ENCODE results near the gene PCDHB12.
"Not testable (repeated sequence)": the region's sequence is repeated elsewhere in the genome, so short reads cannot be mapped to it uniquely, and the experiment has no call there.

PCDHB12 gene
- long read RNA-seq, result 0 reads

- no peak for TF ChIP-seq SPI1 (IDR thresholded peaks at IDR 0.05; ENCODE audit: borderline replicate concordance, low read depth)
- TF ChIP-seq GABPA (IDR thresholded peaks at IDR 0.05; ENCODE audit: low read depth), result no peak
- Histone ChIP-seq H3K4me3 (replicated peaks; ENCODE audit: insufficient read depth, low read length) (no peak within 1 kb of the TSS), H3K27ac (replicated peaks) (no peak within 1 kb of the TSS), H3K27me3 (ENCODE audit: insufficient read depth, poor library complexity, severe bottlenecking) (no peaks in the 10 kb centered on the region)
- no peak for DNase-seq (ENCODE audit: low read depth in 1 of 2, low spot score in 1 of 2)
Measured at GRCh38 chr5:141208478-141208877, at the start of gene PCDHB12. PCDHB12 (plus strand) TSS chr5:141208719; CDS start chr5:141208908, 189 bp downstream.

GRCh38 chr5:141172381-141173204 lies 35.9 kb upstream of the PCDHB12 start, which contains the start of gene PCDHB7:
PCDHB7 (plus strand) TSS chr5:141172644; CDS start chr5:141172836, 192 bp downstream.
- Histone ChIP-seq H3K27ac (replicated peaks) (no peak within 1 kb of the TSS), H3K4me3 (replicated peaks; ENCODE audit: insufficient read depth, low read length) (no peak within 1 kb of the TSS), H3K27me3 (ENCODE audit: insufficient read depth, poor library complexity, severe bottlenecking) (no peaks in the 10 kb centered on the region)
- DNase-seq (ENCODE audit: low read depth in 1 of 2, low spot score in 1 of 2), result no peak
- no peak for TF ChIP-seq SPI1 (IDR thresholded peaks at IDR 0.05; ENCODE audit: borderline replicate concordance, low read depth)
- TF ChIP-seq, protein P1, sequence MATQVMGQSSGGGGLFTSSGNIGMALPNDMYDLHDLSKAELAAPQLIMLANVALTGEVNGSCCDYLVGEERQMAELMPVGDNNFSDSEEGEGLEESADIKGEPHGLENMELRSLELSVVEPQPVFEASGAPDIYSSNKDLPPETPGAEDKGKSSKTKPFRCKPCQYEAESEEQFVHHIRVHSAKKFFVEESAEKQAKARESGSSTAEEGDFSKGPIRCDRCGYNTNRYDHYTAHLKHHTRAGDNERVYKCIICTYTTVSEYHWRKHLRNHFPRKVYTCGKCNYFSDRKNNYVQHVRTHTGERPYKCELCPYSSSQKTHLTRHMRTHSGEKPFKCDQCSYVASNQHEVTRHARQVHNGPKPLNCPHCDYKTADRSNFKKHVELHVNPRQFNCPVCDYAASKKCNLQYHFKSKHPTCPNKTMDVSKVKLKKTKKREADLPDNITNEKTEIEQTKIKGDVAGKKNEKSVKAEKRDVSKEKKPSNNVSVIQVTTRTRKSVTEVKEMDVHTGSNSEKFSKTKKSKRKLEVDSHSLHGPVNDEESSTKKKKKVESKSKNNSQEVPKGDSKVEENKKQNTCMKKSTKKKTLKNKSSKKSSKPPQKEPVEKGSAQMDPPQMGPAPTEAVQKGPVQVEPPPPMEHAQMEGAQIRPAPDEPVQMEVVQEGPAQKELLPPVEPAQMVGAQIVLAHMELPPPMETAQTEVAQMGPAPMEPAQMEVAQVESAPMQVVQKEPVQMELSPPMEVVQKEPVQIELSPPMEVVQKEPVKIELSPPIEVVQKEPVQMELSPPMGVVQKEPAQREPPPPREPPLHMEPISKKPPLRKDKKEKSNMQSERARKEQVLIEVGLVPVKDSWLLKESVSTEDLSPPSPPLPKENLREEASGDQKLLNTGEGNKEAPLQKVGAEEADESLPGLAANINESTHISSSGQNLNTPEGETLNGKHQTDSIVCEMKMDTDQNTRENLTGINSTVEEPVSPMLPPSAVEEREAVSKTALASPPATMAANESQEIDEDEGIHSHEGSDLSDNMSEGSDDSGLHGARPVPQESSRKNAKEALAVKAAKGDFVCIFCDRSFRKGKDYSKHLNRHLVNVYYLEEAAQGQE (IDR thresholded peaks at IDR 0.05; ENCODE audit: insufficient replicate concordance, low read depth), result no peak
- TF ChIP-seq, protein P2, sequence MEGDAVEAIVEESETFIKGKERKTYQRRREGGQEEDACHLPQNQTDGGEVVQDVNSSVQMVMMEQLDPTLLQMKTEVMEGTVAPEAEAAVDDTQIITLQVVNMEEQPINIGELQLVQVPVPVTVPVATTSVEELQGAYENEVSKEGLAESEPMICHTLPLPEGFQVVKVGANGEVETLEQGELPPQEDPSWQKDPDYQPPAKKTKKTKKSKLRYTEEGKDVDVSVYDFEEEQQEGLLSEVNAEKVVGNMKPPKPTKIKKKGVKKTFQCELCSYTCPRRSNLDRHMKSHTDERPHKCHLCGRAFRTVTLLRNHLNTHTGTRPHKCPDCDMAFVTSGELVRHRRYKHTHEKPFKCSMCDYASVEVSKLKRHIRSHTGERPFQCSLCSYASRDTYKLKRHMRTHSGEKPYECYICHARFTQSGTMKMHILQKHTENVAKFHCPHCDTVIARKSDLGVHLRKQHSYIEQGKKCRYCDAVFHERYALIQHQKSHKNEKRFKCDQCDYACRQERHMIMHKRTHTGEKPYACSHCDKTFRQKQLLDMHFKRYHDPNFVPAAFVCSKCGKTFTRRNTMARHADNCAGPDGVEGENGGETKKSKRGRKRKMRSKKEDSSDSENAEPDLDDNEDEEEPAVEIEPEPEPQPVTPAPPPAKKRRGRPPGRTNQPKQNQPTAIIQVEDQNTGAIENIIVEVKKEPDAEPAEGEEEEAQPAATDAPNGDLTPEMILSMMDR (IDR thresholded peaks at IDR 0.05; ENCODE audit: insufficient read depth, low read length), result no peak
- no peak for TF ChIP-seq GABPA (IDR thresholded peaks at IDR 0.05; ENCODE audit: low read depth)
- TF ChIP-seq POLR2AphosphoS5 (IDR thresholded peaks at IDR 0.05; ENCODE audit: low read depth), result no peak

GRCh38 chr5:141174291-141175104 lies 34.0 kb upstream of the PCDHB12 start:
- DNase-seq (ENCODE audit: low read depth in 1 of 2, low spot score in 1 of 2); H3K27ac ChIP-seq (replicated peaks); H3K4me3 ChIP-seq (replicated peaks; ENCODE audit: insufficient read depth, low read length); H3K27me3 ChIP-seq (ENCODE audit: insufficient read depth, poor library complexity, severe bottlenecking): not testable (repeated sequence)

DNA sequence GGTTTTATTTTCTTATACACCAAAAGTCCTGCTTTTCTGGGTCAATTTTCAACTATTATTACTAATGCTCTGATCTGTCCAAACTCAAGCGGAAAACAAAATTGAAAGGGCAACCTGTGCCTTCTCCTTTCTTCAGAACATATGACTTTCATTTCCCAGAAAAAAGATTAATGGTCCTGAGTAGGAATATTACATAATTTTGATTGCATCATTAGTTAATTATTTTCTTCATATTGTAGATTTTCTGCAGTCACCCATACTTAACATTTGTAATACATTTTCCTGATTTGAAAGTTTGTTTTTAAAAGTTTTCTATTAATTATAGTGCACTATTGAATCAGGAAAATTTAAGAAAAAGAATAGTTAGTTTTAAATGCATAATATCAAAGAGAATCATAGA lies 32.6 kb upstream of the PCDHB12 start:
- TF ChIP-seq, protein P2 (IDR thresholded peaks at IDR 0.05; ENCODE audit: insufficient read depth, low read length), result no peak
- TF ChIP-seq POLR2AphosphoS5 (IDR thresholded peaks at IDR 0.05; ENCODE audit: low read depth) (no peak), GABPA (IDR thresholded peaks at IDR 0.05; ENCODE audit: low read depth) (no peak), SPI1 (IDR thresholded peaks at IDR 0.05; ENCODE audit: borderline replicate concordance, low read depth) (no peak)
- TF ChIP-seq, protein P1 (IDR thresholded peaks at IDR 0.05; ENCODE audit: insufficient replicate concordance, low read depth), result no peak
- no peak overlapping the region for H3K4me3 ChIP-seq (replicated peaks; ENCODE audit: insufficient read depth, low read length)
- H3K27ac ChIP-seq (replicated peaks), result no peak overlapping the region
- DNase-seq (ENCODE audit: low read depth in 1 of 2, low spot score in 1 of 2), result peak in 1 of 2 experiments; percentile 10
- H3K27me3 ChIP-seq (ENCODE audit: insufficient read depth, poor library complexity, severe bottlenecking), result no peaks in the 10 kb centered on the region

DNA sequence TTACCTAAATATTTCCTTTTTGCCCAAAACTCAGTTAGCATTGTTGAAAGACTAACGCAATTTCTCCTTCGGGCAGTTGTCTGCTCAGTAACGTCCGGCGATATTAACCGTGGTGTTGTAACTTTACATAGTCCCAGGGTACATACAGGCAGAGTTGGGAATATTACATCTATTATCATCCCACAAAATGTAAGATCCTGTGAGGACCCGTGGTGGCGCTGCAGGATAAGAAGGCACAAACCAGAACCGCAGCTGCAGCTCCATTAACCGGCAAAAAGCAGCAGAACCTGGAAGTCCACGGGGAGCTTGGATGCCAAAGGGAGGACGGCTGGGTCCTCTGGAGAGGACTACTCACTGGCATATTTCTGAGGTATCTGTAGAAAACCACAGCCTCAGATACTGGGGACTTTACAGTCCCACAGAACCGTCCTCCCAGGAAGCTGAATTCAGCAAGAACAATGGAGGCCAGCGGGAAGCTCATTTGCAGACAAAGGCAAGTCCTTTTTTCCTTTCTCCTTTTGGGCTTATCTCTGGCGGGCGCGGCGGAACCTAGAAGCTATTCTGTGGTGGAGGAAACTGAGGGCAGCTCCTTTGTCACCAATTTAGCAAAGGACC lies 30.8 kb upstream of the PCDHB12 start, which contains the start of gene PCDHB8:
PCDHB8 (plus strand) TSS at position 214 of the 615 bp plus-strand sequence; CDS start at position 459, 245 bp downstream.
- not testable (repeated sequence) for H3K4me3 ChIP-seq (replicated peaks; ENCODE audit: insufficient read depth, low read length); H3K27me3 ChIP-seq (ENCODE audit: insufficient read depth, poor library complexity, severe bottlenecking); H3K27ac ChIP-seq (replicated peaks)
- DNase-seq (ENCODE audit: low read depth in 1 of 2, low spot score in 1 of 2), result peak in 1 of 2 experiments; percentile 12

DNA sequence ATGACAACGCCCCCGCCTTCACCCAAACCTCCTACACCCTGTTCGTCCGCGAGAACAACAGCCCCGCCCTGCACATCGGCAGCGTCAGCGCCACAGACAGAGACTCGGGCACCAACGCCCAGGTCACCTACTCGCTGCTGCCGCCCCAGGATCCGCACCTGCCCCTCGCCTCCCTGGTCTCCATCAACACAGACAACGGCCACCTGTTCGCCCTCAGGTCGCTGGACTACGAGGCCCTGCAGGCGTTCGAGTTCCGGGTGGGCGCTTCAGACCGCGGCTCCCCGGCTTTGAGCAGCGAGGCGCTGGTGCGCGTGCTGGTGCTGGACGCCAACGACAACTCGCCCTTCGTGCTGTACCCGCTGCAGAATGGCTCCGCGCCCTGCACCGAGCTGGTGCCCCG lies 29.1 kb upstream of the PCDHB12 start:
- not testable (repeated sequence) for H3K27me3 ChIP-seq (ENCODE audit: insufficient read depth, poor library complexity, severe bottlenecking); DNase-seq (ENCODE audit: low read depth in 1 of 2, low spot score in 1 of 2); H3K4me3 ChIP-seq (replicated peaks; ENCODE audit: insufficient read depth, low read length); H3K27ac ChIP-seq (replicated peaks)

DNA sequence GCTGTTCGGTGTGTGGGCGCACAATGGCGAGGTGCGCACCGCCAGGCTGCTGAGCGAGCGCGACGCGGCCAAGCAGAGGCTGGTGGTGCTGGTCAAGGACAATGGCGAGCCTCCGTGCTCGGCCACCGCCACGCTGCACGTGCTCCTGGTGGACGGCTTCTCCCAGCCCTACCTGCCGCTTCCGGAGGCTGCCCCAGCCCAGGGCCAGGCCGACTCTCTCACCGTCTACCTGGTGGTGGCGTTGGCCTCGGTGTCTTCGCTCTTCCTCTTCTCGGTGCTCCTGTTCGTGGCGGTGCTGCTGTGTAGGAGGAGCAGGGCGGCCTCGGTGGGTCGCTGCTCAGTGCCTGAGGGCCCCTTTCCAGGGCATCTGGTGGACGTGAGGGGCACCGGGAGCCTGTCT lies 28.6 kb upstream of the PCDHB12 start:
- not testable (repeated sequence) for H3K4me3 ChIP-seq (replicated peaks; ENCODE audit: insufficient read depth, low read length); H3K27ac ChIP-seq (replicated peaks); DNase-seq (ENCODE audit: low read depth in 1 of 2, low spot score in 1 of 2); H3K27me3 ChIP-seq (ENCODE audit: insufficient read depth, poor library complexity, severe bottlenecking)

Data from HL-60 (cell line).